GM12878 (cell line): ENCODE measurements around the gene UBB. TPM values are rescaled to one million over a fixed set of nuclear protein-coding genes. Genes with fewer than 3 reads are reported as not detected.

ENCODE experiments used
- ATF7 ChIP-seq: fragments of 450-650 bp; IDR thresholded peaks from 2 replicates; pipeline ENCODE4 v1.6.1; 2016; ENCODE audit warnings: low read depth, mild to moderate bottlenecking
- CBX5 ChIP-seq: sonication (generic); IDR thresholded peaks from 2 replicates; pipeline ENCODE4 v1.6.1; 2016; ENCODE audit warnings: low read depth, moderate library complexity, mild to moderate bottlenecking, inconsistent platforms
- CHD1 ChIP-seq: IDR thresholded peaks from 2 replicates; pipeline ENCODE4 v1.6.1; 2012; ENCODE audit warnings: low read depth, low read length, improper control_type of control experiment
- CREM ChIP-seq: IDR thresholded peaks from 2 replicates; pipeline ENCODE4 v1.6.1; 2014; ENCODE audit warnings: antibody characterized with exemption, low read depth
- EED ChIP-seq: sonication (generic); IDR thresholded peaks from 2 replicates; pipeline ENCODE4 v1.6.1; 2016; ENCODE audit warnings: antibody characterized with exemption, low read depth
- EGR1 ChIP-seq, 2 experiments: IDR thresholded peaks; 1 replicate in 1 of 2; 2 replicates in 1 of 2; pipeline ENCODE4 v1.6.1; 2011 to 2012; ENCODE audit warnings: low read depth in 2 of 2, low read length in 2 of 2, borderline replicate concordance in 1 of 2, mild to moderate bottlenecking in 1 of 2, moderate library complexity in 1 of 2
- EP300 ChIP-seq, 2 experiments: fragments of 150-350 bp in 1 of 2; IDR thresholded peaks; 2 replicates each; pipeline ENCODE4 v1.6.1; 2011 to 2012; ENCODE audit warnings: low read depth in 2 of 2, low read length in 2 of 2, borderline replicate concordance in 1 of 2, improper control_type of control experiment in 1 of 2, inconsistent platforms in 1 of 2; ENCODE audit not compliant: control insufficient read depth in 1 of 2
- ETV6 ChIP-seq, 2 experiments: fragments of 450-650 bp in 1 of 2; IDR thresholded peaks in 1 of 2; conservative IDR thresholded peaks in 1 of 2; 2 replicates each; pipeline ENCODE4 v1.6.1; 2014; ENCODE audit warnings: antibody characterized with exemption in 1 of 2, borderline replicate concordance in 1 of 2, low read depth in 1 of 2, mild to moderate bottlenecking in 1 of 2, moderate library complexity in 1 of 2
- JUNB ChIP-seq: IDR thresholded peaks from 2 replicates; pipeline ENCODE4 v1.6.1; 2016; ENCODE audit warnings: antibody characterized with exemption, mild to moderate bottlenecking
- JUND ChIP-seq: IDR thresholded peaks from 2 replicates; pipeline ENCODE4 v1.6.1; 2012; ENCODE audit warnings: low read depth, mild to moderate bottlenecking, low read length, improper control_type of control experiment, moderate library complexity
- MEF2B ChIP-seq: fragments of 450-650 bp; IDR thresholded peaks from 2 replicates; pipeline ENCODE4 v1.6.1; 2018; ENCODE audit warnings: mild to moderate bottlenecking, moderate library complexity; ENCODE audit not compliant: partially characterized antibody, poor library complexity, severe bottlenecking
- NFIC ChIP-seq: IDR thresholded peaks from 2 replicates; pipeline ENCODE4 v1.6.1; 2012; ENCODE audit warnings: low read depth, mild to moderate bottlenecking, inconsistent platforms, low read length, moderate library complexity
- NR2C1 ChIP-seq: fragments of 450-650 bp; IDR thresholded peaks from 2 replicates; pipeline ENCODE4 v1.6.1; 2017; ENCODE audit warnings: antibody characterized with exemption, mild to moderate bottlenecking, moderate library complexity
- POLR2A ChIP-seq: IDR thresholded peaks from 2 replicates; pipeline ENCODE4 v1.6.1; 2011; ENCODE audit warnings: low read depth, mild to moderate bottlenecking, low read length
- POLR2AphosphoS2 ChIP-seq: IDR thresholded peaks from 2 replicates; pipeline ENCODE4 v1.6.1; 2011; ENCODE audit warnings: low read depth, mild to moderate bottlenecking, low read length, improper control_type of control experiment, moderate library complexity
- POLR2AphosphoS5 ChIP-seq: IDR thresholded peaks from 2 replicates; pipeline ENCODE4 v1.6.1; 2011; ENCODE audit warnings: mild to moderate bottlenecking, low read length, inconsistent platforms
- RAD51 ChIP-seq: fragments of 450-650 bp; IDR thresholded peaks from 2 replicates; pipeline ENCODE4 v1.6.1; 2016; ENCODE audit warnings: moderate library complexity, mild to moderate bottlenecking, inconsistent platforms
- REST ChIP-seq: IDR thresholded peaks from 2 replicates; pipeline ENCODE4 v1.6.1; 2012; ENCODE audit warnings: mild to moderate bottlenecking, low read depth, low read length
- SMAD1 ChIP-seq: fragments of 450-650 bp; IDR thresholded peaks from 2 replicates; pipeline ENCODE4 v1.6.1; 2018; ENCODE audit warnings: mild to moderate bottlenecking, low read depth; ENCODE audit not compliant: partially characterized antibody
- STAT1 ChIP-seq: fragments of 450-650 bp; conservative IDR thresholded peaks from 2 replicates; pipeline ENCODE4 v1.6.1; 2014; ENCODE audit warnings: antibody characterized with exemption, mild to moderate bottlenecking
- SUZ12 ChIP-seq: fragments of 200-600 bp; sonication (generic); IDR thresholded peaks from one replicate; pipeline ENCODE4 v1.6.1; 2018; ENCODE audit warnings: antibody characterized with exemption, mild to moderate bottlenecking; ENCODE audit not compliant: unreplicated experiment
- TARDBP ChIP-seq: IDR thresholded peaks from 2 replicates; pipeline ENCODE4 v1.6.1; 2016; ENCODE audit warnings: borderline replicate concordance
- TCF3 ChIP-seq: IDR thresholded peaks from 2 replicates; pipeline ENCODE4 v1.6.1; 2012; ENCODE audit warnings: low read depth, mild to moderate bottlenecking, low read length, borderline replicate concordance; ENCODE audit not compliant: insufficient read depth
- ZBTB4 ChIP-seq: fragments of 450-650 bp; formaldehyde crosslinking; IDR thresholded peaks from 2 replicates; pipeline ENCODE4 v1.4.0; 2022; ENCODE audit warnings: mild to moderate bottlenecking, moderate library complexity
- ZSCAN29 ChIP-seq: fragments of 450-650 bp; IDR thresholded peaks from 2 replicates; pipeline ENCODE4 v1.6.1; 2017; ENCODE audit warnings: mild to moderate bottlenecking, moderate library complexity
- polyA plus RNA-seq, 11 experiments: library from polyadenylated mRNA; depleted of rRNA in 4 of 11; unstranded in 6 of 11; stranded (reverse) in 5 of 11; fragments of >200 nt; fragmentation: Nextera tagmentation in 4 of 11; fragmentation: Illumina TruSeq in 1 of 11; extraction: Ambion mirVana in 4 of 11; extraction: Trizol in 1 of 11; gene quantifications; 1 replicate in 1 of 11; 2 replicates in 10 of 11; pipeline versions ENCODE4 v1.2.1 to v1.2.3, GENCODE V29; 2011 to 2016; ENCODE audit warnings: inconsistent platforms in 2 of 11, missing spikeins in 2 of 11, low read depth in 1 of 11
- total RNA-seq, 4 experiments: library from RNA; depleted of rRNA in 3 of 4; stranded (reverse); fragments of >200 nt in 3 of 4; fragmentation: Illumina TruSeq in 1 of 4; extraction: Trizol in 1 of 4; gene quantifications; 2 replicates each; pipeline versions ENCODE4 v1.2.1 to v1.2.3, GENCODE V29; 2013 to 2021

UBB gene
- total and polyA plus RNA-seq, 10 of the 15 experiments (the other 5 are each of a cell fraction or from before 2014, with no cell fraction given): 1,133 to 4,246 (median 2,099) TPM

- TF ChIP-seq STAT1 (peak; percentile 71; the same call in 1 of the 2 replicates), POLR2A (no peak; the same call in 1 of the 2 replicates), EED (peak; percentile 85), TARDBP (no peak), NR2C1 (no peak), CREM (no peak; the same call in 1 of the 2 replicates), CBX5 (peak; percentile 60; the same call in 1 of the 2 replicates), JUND (peak; percentile 75), TCF3 (no peak), JUNB (peak; percentile 85), RAD51 (no peak), SUZ12 (no peak), EGR1 (IDR thresholded peaks at IDR 0.05; ENCODE audit: borderline replicate concordance in 1 of 2, low read depth in 2 of 2, low read length in 2 of 2) (peak in 1 of 2 experiments; percentile 19; a peak in 1 of 3 replicates), MEF2B (peak; percentile 97), REST (no peak), ATF7 (0 out of 2 replicates have a peak, but pooled peaks have one; percentile 11), EP300 (IDR thresholded peaks at IDR 0.05; ENCODE audit: borderline replicate concordance in 1 of 2, control insufficient read depth in 1 of 2, low read depth in 2 of 2, low read length in 2 of 2) (peak in 1 of 2 experiments; percentile 7; a peak in 1 of 4 replicates), ETV6 (conservative IDR thresholded peaks at IDR 0.05 in 1 of 2, IDR thresholded peaks at IDR 0.05 in 1 of 2; ENCODE audit: borderline replicate concordance in 1 of 2, low read depth in 1 of 2) (peak in 1 of 2 experiments; percentile 54; a peak in 1 of 4 replicates), ZBTB4 (CRISPR knock-in tag) (no peak), NFIC (peak; percentile 76; the same call in 1 of the 2 replicates), CHD1 (no peak), POLR2AphosphoS2 (peak; percentile 24; the same call in 1 of the 2 replicates), POLR2AphosphoS5 (peak; percentile 86), ZSCAN29 (no peak), SMAD1 (peak; percentile 100)
These were observed 27.2 kb downstream of the UBB start (continued) for GRCh38 chr17:16407911-16408588.
